Activated naive CD4-positive, alpha-beta T cell (primary cell): ENCODE results near the gene SH3BP5L.

Experiments used
- DNase-seq, 4 experiments: peaks; one replicate each; lab custom pipeline; 2025; lab: John Stamatoyannopoulos, UW

Gene SH3BP5L

GRCh38 chr1:248825909-248826760 is at the start of gene SH3BP5L:
TSS of gene SH3BP5L (minus strand) at chr1:248825915. CDS start at chr1:248824935, 980 bp downstream.
- DNase-seq = peak; percentile 72 to 83 (median 78)

- peak; percentile 55 to 70 (median 63) for DNase-seq
These were observed 48.3 kb upstream of the SH3BP5L start for GRCh38 chr1:248873993-248874533.

GRCh38 chr1:248873409-248873992 is 47.8 kb upstream of the SH3BP5L start:
- DNase-seq = peak; percentile 76 to 97 (median 88)

GRCh38 chr1:248872752-248873408 is 47.2 kb upstream of the SH3BP5L start:
- DNase-seq = peak in 1 of 4 experiments; percentile 17

- DNase-seq = no peak
These were observed 46.2 kb upstream of the SH3BP5L start for GRCh38 chr1:248871837-248872401.

DNA sequence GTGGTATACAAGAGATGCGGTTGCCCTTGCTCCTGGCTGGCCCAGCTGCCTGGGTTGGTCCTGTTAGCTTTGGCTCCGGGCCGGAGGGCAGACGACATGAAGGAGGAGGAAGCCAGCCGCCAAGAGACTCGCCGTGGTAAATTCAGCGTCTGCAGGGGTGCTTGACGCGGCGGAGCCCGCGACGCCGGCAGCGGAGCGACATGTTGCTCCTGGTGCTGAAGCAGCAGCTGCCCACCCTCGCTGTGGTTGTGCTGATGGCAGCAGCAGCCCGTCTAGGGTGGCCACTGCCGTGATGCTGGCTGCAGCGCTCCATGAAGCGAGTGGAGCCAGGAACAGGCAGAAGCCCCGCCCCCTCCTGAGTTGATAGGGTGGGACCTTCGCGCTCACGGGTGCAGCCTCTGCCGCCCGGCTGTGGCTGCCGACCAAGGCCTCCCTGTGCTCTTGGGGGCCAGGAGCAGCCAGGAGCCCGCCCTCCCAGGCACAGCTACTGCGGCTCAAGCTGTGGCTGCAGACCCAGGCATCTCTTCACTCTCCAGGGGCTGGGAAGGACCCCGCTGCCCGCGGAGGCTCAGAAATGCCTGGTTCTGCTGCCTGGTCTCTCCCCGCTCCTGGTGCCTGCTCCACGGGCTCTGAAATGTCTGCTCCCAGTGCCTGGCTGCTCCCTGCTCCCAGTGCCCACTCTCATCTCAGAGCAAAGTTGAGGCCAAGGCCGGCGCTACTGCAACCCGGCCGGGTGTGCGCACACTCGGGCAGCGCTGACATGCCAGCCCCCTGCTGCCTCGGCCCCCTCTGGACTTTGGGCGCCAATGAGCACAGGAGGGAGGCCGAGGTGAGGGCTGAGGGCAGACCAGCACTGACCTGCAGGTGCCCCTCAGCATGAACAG is 37.5 kb upstream of the SH3BP5L start:
- DNase-seq = peak; percentile 44 to 71 (median 54)

GRCh38 chr1:248862695-248862997 is 36.9 kb upstream of the SH3BP5L start:
- DNase-seq = no peak

DNA sequence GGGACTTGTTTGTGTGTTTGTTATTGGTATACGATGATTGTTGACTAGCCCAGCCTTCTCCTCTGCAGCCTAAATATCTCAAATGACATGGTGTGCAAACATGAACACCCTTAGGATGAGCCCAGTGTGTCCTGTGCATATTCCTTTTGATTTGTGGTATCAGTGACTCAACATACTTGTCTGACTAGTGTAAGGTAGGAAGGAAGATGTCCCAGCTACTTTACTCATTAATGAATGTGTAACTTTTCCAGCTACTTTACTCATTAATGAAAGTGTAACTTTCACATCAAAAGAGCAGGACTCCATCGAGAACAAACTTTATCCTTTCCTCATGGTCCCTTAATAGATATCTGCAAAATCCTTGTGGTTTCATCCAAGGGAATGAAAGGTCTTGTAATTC is 35.9 kb upstream of the SH3BP5L start:
- no peak for DNase-seq

DNA sequence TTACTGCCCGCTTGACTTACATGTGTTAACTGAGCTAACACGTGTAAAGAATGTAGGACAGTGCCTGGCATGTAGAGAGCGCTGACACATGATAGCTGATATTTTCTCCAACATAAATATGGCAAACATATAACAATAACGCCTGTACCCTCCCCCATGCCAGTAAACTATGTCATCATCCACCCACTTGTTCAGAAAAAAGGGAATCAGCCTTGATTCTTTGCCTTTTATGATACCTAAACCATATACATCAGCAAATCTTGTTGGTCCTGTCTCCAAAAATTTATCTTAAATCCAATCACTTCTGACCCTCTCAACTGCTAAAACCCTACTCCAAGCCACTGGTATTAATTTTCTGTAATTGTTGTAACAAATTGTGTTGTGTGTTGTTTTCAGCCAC is 34.3 kb upstream of the SH3BP5L start:
- DNase-seq = no peak

- DNase-seq = peak; percentile 91 to 97 (median 94)
These were observed 33.5 kb upstream of the SH3BP5L start, which contains the start of gene ZNF692 for GRCh38 chr1:248858891-248859889. TSS of gene ZNF692 (minus strand) at chr1:248859085. CDS start at chr1:248858309, 776 bp downstream.

DNA sequence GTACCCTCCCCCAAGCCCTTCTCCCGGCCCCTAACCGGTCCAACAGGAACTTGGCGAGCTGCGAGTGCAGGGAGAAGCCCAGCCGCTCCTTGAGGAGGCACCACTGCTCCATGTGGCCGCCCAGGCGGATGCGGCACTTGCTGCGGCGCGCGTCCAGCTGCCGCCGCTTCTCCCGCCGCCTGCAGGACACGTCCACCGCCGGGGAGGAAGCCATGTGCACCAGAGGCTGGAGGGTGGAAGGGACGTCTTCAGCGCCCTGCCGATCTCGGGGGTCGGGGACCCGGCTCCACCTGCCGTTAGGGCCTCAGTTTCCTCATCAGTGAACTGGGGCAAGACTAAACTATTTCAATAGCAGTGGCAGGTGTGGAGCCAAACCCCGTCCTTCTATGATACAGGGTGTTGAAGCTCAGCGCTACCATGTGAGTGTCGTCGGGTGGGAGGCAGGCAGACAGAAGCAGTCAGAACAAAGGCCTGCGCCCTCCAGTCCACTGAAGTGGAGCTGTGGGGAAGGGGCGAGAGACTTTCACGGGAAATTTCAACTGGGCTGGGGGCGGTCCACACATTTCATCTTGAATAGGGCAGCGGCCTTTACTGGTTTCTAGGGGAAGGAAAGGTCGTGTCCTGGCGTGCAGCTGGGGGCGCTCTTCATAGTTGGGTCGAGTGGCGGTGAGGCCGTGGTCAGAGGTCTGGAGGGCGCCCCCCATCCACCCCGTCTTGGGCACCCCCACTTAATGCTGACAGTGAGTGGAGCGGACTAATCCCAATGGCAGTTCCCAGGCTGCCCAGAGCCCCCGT is 32.6 kb upstream of the SH3BP5L start:
- peak in 1 of 4 experiments; percentile 32 for DNase-seq

DNA sequence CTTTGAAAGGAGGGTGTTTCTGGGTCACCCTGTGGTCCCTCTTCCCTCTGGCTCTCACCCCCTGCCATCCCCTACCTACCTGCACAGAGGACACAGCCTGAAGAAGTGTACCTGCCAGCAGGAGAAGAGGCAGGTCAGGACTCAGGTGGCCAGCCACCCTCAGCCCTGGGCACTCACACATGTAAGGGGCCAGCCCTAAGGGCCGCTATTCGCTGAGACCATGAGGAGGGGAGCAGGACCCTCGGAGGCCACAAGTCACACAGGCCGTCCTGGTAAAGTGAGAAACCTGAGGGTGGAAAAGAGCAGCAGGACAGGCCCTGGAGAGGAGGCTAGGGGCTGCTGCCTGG is 32.0 kb upstream of the SH3BP5L start:
- peak in 1 of 4 experiments; percentile 15 for DNase-seq

GRCh38 chr1:248857201-248857600 is 31.5 kb upstream of the SH3BP5L start:
- DNase-seq = no peak

DNA sequence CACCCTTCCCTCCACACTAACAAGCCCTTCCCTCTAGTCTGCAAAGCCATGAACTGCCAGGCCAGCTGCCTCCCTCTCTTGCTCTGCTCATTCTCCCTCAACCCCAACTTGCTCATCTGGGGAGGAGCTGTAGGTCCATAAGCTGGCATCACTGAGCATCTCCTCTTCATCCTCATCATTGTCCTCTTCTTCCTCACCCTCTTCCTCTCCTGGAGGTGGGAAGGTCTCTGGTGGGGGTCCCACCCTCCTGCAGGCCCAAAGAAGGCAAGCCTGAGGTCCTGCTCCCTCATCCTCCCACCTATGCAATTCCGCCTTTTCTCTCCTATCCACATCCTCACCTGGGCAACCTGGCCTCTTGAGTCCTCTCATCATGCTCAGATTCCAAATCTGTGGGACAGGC is 30.5 kb upstream of the SH3BP5L start:
- DNase-seq = no peak

DNA sequence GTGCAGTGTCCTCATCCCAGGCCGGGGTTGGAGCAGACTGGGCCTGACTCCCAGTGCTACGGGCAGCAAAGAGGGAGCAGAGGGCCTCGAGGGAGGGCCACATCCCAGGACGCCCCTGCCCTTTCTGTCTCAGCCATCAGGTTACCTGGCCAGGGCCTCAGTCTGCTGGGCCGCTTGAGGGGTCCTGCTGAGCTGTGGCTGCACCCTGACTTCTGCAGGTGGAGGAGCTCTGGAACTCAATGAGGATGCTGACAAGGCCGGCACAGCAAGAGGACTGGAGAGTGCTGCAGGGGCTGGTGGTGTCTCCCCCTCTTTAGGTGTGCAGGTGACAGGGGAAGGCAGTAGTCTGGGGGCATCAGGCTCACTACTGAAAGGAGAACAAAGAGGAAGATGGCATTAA is 29.9 kb upstream of the SH3BP5L start:
- DNase-seq = no peak

DNA sequence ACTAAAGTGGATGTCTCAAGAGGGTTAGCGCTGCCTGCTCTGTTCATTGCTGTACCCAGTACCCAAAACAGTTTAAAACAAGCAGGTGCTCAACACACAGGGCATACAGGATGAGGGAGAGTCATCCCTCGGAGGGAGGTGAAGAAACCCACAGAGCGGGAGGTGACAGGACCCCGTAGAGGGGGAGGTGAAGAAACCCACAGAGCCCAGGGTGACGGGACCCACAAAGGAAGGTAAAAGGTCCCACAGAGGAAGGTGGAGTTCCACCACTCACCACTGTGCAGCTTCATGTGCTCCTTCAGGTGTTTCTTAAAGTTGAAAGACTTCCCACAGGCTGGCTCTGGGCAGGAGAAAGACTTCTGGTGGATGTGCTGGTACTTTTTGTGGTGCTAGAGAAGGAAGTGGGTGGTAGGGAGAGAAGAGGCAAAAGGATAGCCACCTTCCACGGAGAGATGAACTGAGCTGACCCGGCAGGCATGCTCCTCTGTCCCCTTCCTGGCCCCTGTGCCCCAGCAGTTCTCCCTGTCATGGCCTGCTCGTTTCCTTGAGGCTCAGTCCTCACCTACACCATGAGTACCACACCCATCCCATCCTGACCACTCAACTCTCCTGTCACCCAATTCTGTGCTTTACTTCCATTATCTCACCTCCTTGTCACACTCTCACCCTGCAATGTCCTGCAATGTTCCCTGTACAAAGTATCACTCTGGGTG is 28.1 kb upstream of the SH3BP5L start:
- DNase-seq = no peak

- no peak for DNase-seq
These were observed 27.0 kb upstream of the SH3BP5L start for GRCh38 chr1:248852481-248853405.
